IPS-20b (cell line): ENCODE measurements around the gene NMU.
"Not testable (repeated sequence)": the region's sequence is repeated elsewhere in the genome, so short reads cannot be mapped to it uniquely, and the experiment has no call there.

Experiments used
- H3K27ac ChIP-seq: one replicate; pipeline ENCODE4 v1.5.1; 2013; ENCODE audit warnings: low read length
- H3K27me3 ChIP-seq: 2 replicates; pipeline ENCODE4 v1.6.1; 2013; ENCODE audit warnings: mild to moderate bottlenecking, low read length, inconsistent platforms; ENCODE audit not compliant: insufficient read depth
- H3K36me3 ChIP-seq: 2 replicates; pipeline ENCODE4 v1.6.1; 2013; ENCODE audit warnings: low read depth, mild to moderate bottlenecking, inconsistent platforms, low read length, moderate library complexity; ENCODE audit not compliant: insufficient read depth
- H3K4me1 ChIP-seq: 2 replicates; pipeline ENCODE4 v1.6.1; 2013; ENCODE audit warnings: mild to moderate bottlenecking, control low read depth, inconsistent platforms, low read length, moderate library complexity; ENCODE audit not compliant: insufficient read depth
- H3K4me3 ChIP-seq: 2 replicates; pipeline ENCODE4 v1.5.1; 2013; ENCODE audit warnings: mild to moderate bottlenecking, low read length, inconsistent platforms
- H3K9ac ChIP-seq: 2 replicates; pipeline ENCODE4 v1.6.1; 2013; ENCODE audit warnings: low read depth, mild to moderate bottlenecking, inconsistent platforms, low read length, moderate library complexity
- H3K9me3 ChIP-seq: 2 replicates; pipeline ENCODE4 v1.6.1; 2013; ENCODE audit warnings: mild to moderate bottlenecking, low read depth, low read length, inconsistent platforms; ENCODE audit not compliant: insufficient read depth

Gene NMU

GRCh38 chr4:55624063-55624462 lies 12.0 kb downstream of the NMU start:
- H3K27ac ChIP-seq, H3K4me1 ChIP-seq, H3K27me3 ChIP-seq, H3K9ac ChIP-seq, H3K9me3 ChIP-seq, H3K4me3 ChIP-seq: not testable (repeated sequence)
- peaks cover 13% of the 10 kb centered on the region for H3K36me3 ChIP-seq

- H3K27ac ChIP-seq, result no peak overlapping the region
- H3K4me3 ChIP-seq, result no peak overlapping the region
- no peaks in the 10 kb centered on the region for H3K9me3 ChIP-seq
- no peaks in the 10 kb centered on the region for H3K36me3 ChIP-seq
- H3K4me1 ChIP-seq, result no peaks in the 10 kb centered on the region
- H3K27me3 ChIP-seq, result no peaks in the 10 kb centered on the region
- H3K9ac ChIP-seq, result no peak overlapping the region
Observed at GRCh38 chr4:55618546-55619143, 17.5 kb downstream of the NMU start.

GRCh38 chr4:55617587-55618197 lies 18.4 kb downstream of the NMU start:
- Histone ChIP-seq H3K4me3 (no peak overlapping the region), H3K27me3 (no peaks in the 10 kb centered on the region)

GRCh38 chr4:55615008-55615407 lies 21.1 kb downstream of the NMU start:
- Histone ChIP-seq H3K27ac (no peak overlapping the region), H3K9me3 (no peaks in the 10 kb centered on the region), H3K4me3 (no peak overlapping the region), H3K9ac (no peak overlapping the region), H3K27me3 (no peaks in the 10 kb centered on the region), H3K4me1 (no peaks in the 10 kb centered on the region), H3K36me3 (no peaks in the 10 kb centered on the region; the same call in 1 of the 2 replicates)

More at GRCh38 chr4:55617587-55618197, 18.4 kb downstream of the NMU start:
- Histone ChIP-seq H3K27ac (no peak overlapping the region), H3K4me1 (no peaks in the 10 kb centered on the region), H3K9ac (no peak overlapping the region), H3K9me3 (no peaks in the 10 kb centered on the region), H3K36me3 (no peaks in the 10 kb centered on the region)

GRCh38 chr4:55613621-55614020 lies 22.5 kb downstream of the NMU start:
- Histone ChIP-seq H3K36me3 (no peaks in the 10 kb centered on the region; the same call in 1 of the 2 replicates), H3K9ac (no peak overlapping the region), H3K27me3 (no peaks in the 10 kb centered on the region), H3K4me1 (no peaks in the 10 kb centered on the region), H3K27ac (no peak overlapping the region), H3K9me3 (no peaks in the 10 kb centered on the region), H3K4me3 (no peak overlapping the region)

GRCh38 chr4:55612341-55612740 lies 23.8 kb downstream of the NMU start:
- Histone ChIP-seq H3K27me3 (no peaks in the 10 kb centered on the region), H3K36me3 (no peaks in the 10 kb centered on the region; the same call in 1 of the 2 replicates), H3K4me3 (no peak overlapping the region), H3K4me1 (no peaks in the 10 kb centered on the region), H3K9ac (no peak overlapping the region), H3K9me3 (no peaks in the 10 kb centered on the region), H3K27ac (no peak overlapping the region)

- Histone ChIP-seq H3K36me3 (no peaks in the 10 kb centered on the region; the same call in 1 of the 2 replicates), H3K4me3 (no peak overlapping the region), H3K4me1 (no peaks in the 10 kb centered on the region), H3K27ac (no peak overlapping the region), H3K27me3 (no peaks in the 10 kb centered on the region), H3K9ac (no peak overlapping the region), H3K9me3 (no peaks in the 10 kb centered on the region)
Observed at GRCh38 chr4:55611358-55612059, 24.6 kb downstream of the NMU start.

GRCh38 chr4:55610381-55610780 lies 25.7 kb downstream of the NMU start:
- Histone ChIP-seq H3K9me3 (no peaks in the 10 kb centered on the region), H3K9ac (no peak overlapping the region), H3K27ac (no peak overlapping the region), H3K36me3 (no peaks in the 10 kb centered on the region; the same call in 1 of the 2 replicates), H3K4me1 (no peaks in the 10 kb centered on the region), H3K4me3 (no peak overlapping the region), H3K27me3 (no peaks in the 10 kb centered on the region)

- no peaks in the 10 kb centered on the region for H3K9me3 ChIP-seq
- no peak overlapping the region for H3K27ac ChIP-seq
- no peak overlapping the region for H3K4me3 ChIP-seq
- no peak overlapping the region for H3K9ac ChIP-seq
- peaks cover 4% of the 10 kb centered on the region; the same call in 1 of the 2 replicates for H3K36me3 ChIP-seq
- no peaks in the 10 kb centered on the region for H3K27me3 ChIP-seq
- H3K4me1 ChIP-seq, result no peaks in the 10 kb centered on the region
Observed at GRCh38 chr4:55609393-55609866, 26.7 kb downstream of the NMU start.

- Histone ChIP-seq H3K27me3 (no peaks in the 10 kb centered on the region), H3K36me3 (peaks cover 4% of the 10 kb centered on the region; the same call in 1 of the 2 replicates), H3K9me3 (no peaks in the 10 kb centered on the region), H3K4me1 (no peaks in the 10 kb centered on the region), H3K9ac (no peak overlapping the region), H3K4me3 (no peak overlapping the region), H3K27ac (no peak overlapping the region)
Observed at GRCh38 chr4:55608591-55608990, 27.5 kb downstream of the NMU start.

GRCh38 chr4:55604996-55605395 lies 31.1 kb downstream of the NMU start:
- H3K9me3 ChIP-seq, result no peaks in the 10 kb centered on the region
- no peaks in the 10 kb centered on the region for H3K4me1 ChIP-seq
- no peak overlapping the region for H3K9ac ChIP-seq
- no peak overlapping the region for H3K27ac ChIP-seq
- no peak overlapping the region for H3K4me3 ChIP-seq
- no peaks in the 10 kb centered on the region for H3K27me3 ChIP-seq
- peaks cover 8% of the 10 kb centered on the region; the same call in 1 of the 2 replicates for H3K36me3 ChIP-seq

GRCh38 chr4:55600640-55601039 lies 35.5 kb downstream of the NMU start:
- no peak overlapping the region for H3K4me3 ChIP-seq
- H3K27ac ChIP-seq, result no peak overlapping the region
- no peaks in the 10 kb centered on the region for H3K27me3 ChIP-seq
- no peaks in the 10 kb centered on the region for H3K9me3 ChIP-seq
- no peak overlapping the region for H3K9ac ChIP-seq
- H3K4me1 ChIP-seq, result no peaks in the 10 kb centered on the region
- H3K36me3 ChIP-seq, result peaks cover 9% of the 10 kb centered on the region; the same call in 1 of the 2 replicates
